SK-N-SH (cell line): ENCODE measurements around the gene DNM2. TPM values are rescaled to one million over a fixed set of nuclear protein-coding genes. Genes with fewer than 3 reads are reported as not detected.

Experiments
- CTCF ChIA-PET: fragments of 300-600, 350-600 bp; formaldehyde crosslinking; extraction: SDS; loops from one replicate; lab custom pipeline; 2021; lab: Yijun Ruan, JAX
- POLR2A ChIA-PET: fragments of 350-600 bp; sonication (Branson Sonifier 250); formaldehyde crosslinking; extraction: SDS; loops from one replicate; lab custom pipeline; 2020; ENCODE audit warnings: antibody characterized with exemption, inconsistent platforms; lab: Yijun Ruan, JAX
- DNase-seq: peaks from one replicate; pipeline ENCODE4 v3.0.0; 2012
- H2AFZ ChIP-seq: fragments of 200-600 bp; sonication (generic); 2 replicates; pipeline ENCODE4 v1.8.1; 2016; ENCODE audit warnings: antibody characterized with exemption, mild to moderate bottlenecking, low read depth
- H3F3A ChIP-seq: fragments of 200-600 bp; sonication (generic); replicated peaks from 2 replicates; pipeline ENCODE3; 2016; ENCODE audit warnings: antibody characterized with exemption, mild to moderate bottlenecking; ENCODE audit not compliant: insufficient read depth
- H3K27ac ChIP-seq, 2 experiments: fragments of 200-500 bp in 1 of 2; fragments of 200-600 bp in 1 of 2; sonication (Bioruptor generic) in 1 of 2; sonication (generic), shearing (Covaris generic) in 1 of 2; 2 replicates each; pipeline versions ENCODE4 v1.5.1 to v1.6.1; 2014 to 2016; ENCODE audit warnings: low read depth in 2 of 2, inconsistent platforms in 1 of 2, low read length in 1 of 2, mild to moderate bottlenecking in 1 of 2, mixed read lengths in 1 of 2
- H3K27me3 ChIP-seq: fragments of 200-600 bp; sonication (generic), shearing (Covaris generic); 2 replicates; pipeline ENCODE4 v1.6.1; 2016; ENCODE audit warnings: mixed run types; ENCODE audit not compliant: insufficient read depth
- H3K36me3 ChIP-seq, 2 experiments: fragments of 200-500 bp in 1 of 2; fragments of 200-600 bp in 1 of 2; sonication (Bioruptor generic) in 1 of 2; sonication (generic) in 1 of 2; replicated peaks in 1 of 2; 2 replicates each; pipeline versions ENCODE3 to v1.5.1; 2014 to 2016; ENCODE audit warnings: low read length in 1 of 2, mild to moderate bottlenecking in 1 of 2; ENCODE audit not compliant: insufficient read depth in 2 of 2, control insufficient read depth in 1 of 2
- H3K4me1 ChIP-seq, 2 experiments: fragments of 200-500 bp in 1 of 2; fragments of 200-600 bp in 1 of 2; sonication (Bioruptor generic) in 1 of 2; sonication (generic), shearing (Covaris generic) in 1 of 2; 2 replicates each; pipeline versions ENCODE4 v1.5.1 to v1.6.1; 2014 to 2016; ENCODE audit warnings: low read depth in 1 of 2, low read length in 1 of 2, mixed run types in 1 of 2; ENCODE audit not compliant: insufficient read depth in 2 of 2, control insufficient read depth in 1 of 2
- H3K4me2 ChIP-seq: fragments of 200-600 bp; sonication (generic), shearing (Covaris generic); 2 replicates; pipeline ENCODE4 v1.6.1; 2017; ENCODE audit warnings: mixed run types
- H3K4me3 ChIP-seq, 2 experiments: fragments of 200-500 bp in 1 of 2; fragments of 200-600 bp in 1 of 2; sonication (Bioruptor generic) in 1 of 2; sonication (generic), shearing (Covaris generic) in 1 of 2; 2 replicates each; pipeline versions ENCODE4 v1.5.1 to v1.8.1; 2014 to 2016; ENCODE audit warnings: low read depth in 2 of 2, inconsistent platforms in 1 of 2, low read length in 1 of 2, mild to moderate bottlenecking in 1 of 2, mixed read lengths in 1 of 2, moderate library complexity in 1 of 2
- H3K79me2 ChIP-seq: fragments of 200-600 bp; sonication (generic); 2 replicates; pipeline ENCODE4 v1.8.1; 2017; ENCODE audit warnings: mild to moderate bottlenecking; ENCODE audit not compliant: insufficient read depth
- H3K9ac ChIP-seq: fragments of 200-600 bp; sonication (generic); 2 replicates; pipeline ENCODE4 v1.6.1; 2017; ENCODE audit warnings: mixed run types
- H3K9me2 ChIP-seq: fragments of 200-600 bp; sonication (generic); 2 replicates; pipeline ENCODE4 v1.6.1; 2017; ENCODE audit warnings: mixed run types
- H3K9me3 ChIP-seq: fragments of 200-600 bp; sonication (generic); 2 replicates; pipeline ENCODE4 v1.6.1; 2017; ENCODE audit warnings: mixed run types, mild to moderate bottlenecking, moderate library complexity
- H4K20me1 ChIP-seq: fragments of 200-600 bp; sonication (generic); 2 replicates; pipeline ENCODE4 v1.6.1; 2017; ENCODE audit warnings: mild to moderate bottlenecking, mixed run types; ENCODE audit not compliant: insufficient read depth
- CTCF ChIP-seq: fragments of 200-600 bp; sonication (generic); IDR thresholded peaks from 2 replicates; pipeline ENCODE4 v1.6.1; 2017; ENCODE audit warnings: antibody characterized with exemption, mild to moderate bottlenecking, moderate library complexity
- ELF1 ChIP-seq: IDR thresholded peaks from 2 replicates; pipeline ENCODE4 v1.4.0; 2012
- FOSL2 ChIP-seq: IDR thresholded peaks from 2 replicates; pipeline ENCODE4 v1.4.0; 2012; ENCODE audit warnings: low read depth, mild to moderate bottlenecking, moderate library complexity, borderline replicate concordance
- FOXJ3 ChIP-seq: sonication (generic); formaldehyde crosslinking; IDR thresholded peaks from 2 replicates; pipeline ENCODE4 v1.5.1; 2020; ENCODE audit warnings: mild to moderate bottlenecking, missing genetic modification reagents
- FOXM1 ChIP-seq: IDR thresholded peaks from 2 replicates; pipeline ENCODE4 v1.4.0; 2012; ENCODE audit warnings: low read depth, mild to moderate bottlenecking
- PBX3 ChIP-seq: IDR thresholded peaks from 2 replicates; pipeline ENCODE4; 2012
- RAD21 ChIP-seq: IDR thresholded peaks from 2 replicates; pipeline ENCODE4 v1.6.1; 2012; ENCODE audit warnings: mild to moderate bottlenecking, low read length
- REST ChIP-seq: IDR thresholded peaks from 2 replicates; pipeline ENCODE4 v1.6.1; 2012; ENCODE audit warnings: mild to moderate bottlenecking, low read depth, low read length, moderate library complexity
- RFX5 ChIP-seq: IDR thresholded peaks from 2 replicates; pipeline ENCODE4 v1.6.1; 2012; ENCODE audit warnings: mild to moderate bottlenecking, improper control_type of control experiment, low read length
- RXRA ChIP-seq: IDR thresholded peaks from 2 replicates; pipeline ENCODE4 v1.4.0; 2012; ENCODE audit warnings: low read depth, mild to moderate bottlenecking, borderline replicate concordance
- USF1 ChIP-seq: IDR thresholded peaks from 2 replicates; pipeline ENCODE4 v1.4.0; 2012; ENCODE audit warnings: low read depth, borderline replicate concordance
- ZBTB33 ChIP-seq: IDR thresholded peaks from 2 replicates; pipeline ENCODE4 v1.4.0; 2012; ENCODE audit warnings: low read depth, borderline replicate concordance
- WGBS: methylation state at CpG from one replicate; pipeline ENCODE4 v1.1.6; 2017; ENCODE audit warnings: low lambda C conversion rate; 5-methylcytosine and 5-hydroxymethylcytosine counted together
- polyA plus RNA-seq, 3 experiments: library from polyadenylated mRNA; depleted of rRNA; stranded (reverse); fragments of >200 nt; gene quantifications; 2 replicates each; pipeline ENCODE4 v1.2.3, GENCODE V29; 2012

DNM2 gene
- polyA plus RNA-seq, 1 of the 3 experiments (the other 2 are of a cell fraction): 52.5 TPM

GRCh38 chr19:10797078-10797477, 79.2 kb downstream of the DNM2 start:
- Histone ChIP-seq H3K4me1 (no peaks in the 10 kb centered on the region), H2AFZ (no peak overlapping the region), H3K9ac (no peak overlapping the region), H3K4me2 (no peak overlapping the region), H3K9me2 (no peaks in the 10 kb centered on the region), H3K27me3 (no peaks in the 10 kb centered on the region), H3F3A (no peaks in the 10 kb centered on the region), H3K4me3 (no peak overlapping the region), H3K27ac (no peak overlapping the region), H3K9me3 (no peaks in the 10 kb centered on the region), H3K79me2 (no peaks in the 10 kb centered on the region), H3K36me3 (peaks cover 38 to 42% of the 10 kb centered on the region in 2 experiments), H4K20me1 (no peaks in the 10 kb centered on the region)
- no peak for DNase-seq
- ChIA-PET CTCF (interaction anchor here (1.9 kb wide), 1 partner anchor 67 kb away, joined by 6 read pairs; no protein-coding TSS in a partner anchor), POLR2A (no interaction called here)
- 97% methylated on average over 14 of the region's 14 CpGs for WGBS
- TF ChIP-seq REST (no peak), USF1 (no peak), RFX5 (no peak), PBX3 (no peak), FOXM1 (no peak), RAD21 (no peak), ZBTB33 (no peak), ELF1 (no peak), FOXJ3 (CRISPR knock-in tag) (no peak), FOSL2 (no peak), CTCF (no peak), RXRA (no peak)
